NCI-H2081 (cell line): Measurements from ENCODE around the gene KAT6B.
"Not testable (repeated sequence)": the region's sequence is repeated elsewhere in the genome, so short reads cannot be mapped to it uniquely, and the experiment has no call there.

Source experiments
- DNase-seq, 2 experiments: peaks; one replicate each; lab custom pipeline; 2025; lab: John Stamatoyannopoulos, UW

The KAT6B gene

DNA sequence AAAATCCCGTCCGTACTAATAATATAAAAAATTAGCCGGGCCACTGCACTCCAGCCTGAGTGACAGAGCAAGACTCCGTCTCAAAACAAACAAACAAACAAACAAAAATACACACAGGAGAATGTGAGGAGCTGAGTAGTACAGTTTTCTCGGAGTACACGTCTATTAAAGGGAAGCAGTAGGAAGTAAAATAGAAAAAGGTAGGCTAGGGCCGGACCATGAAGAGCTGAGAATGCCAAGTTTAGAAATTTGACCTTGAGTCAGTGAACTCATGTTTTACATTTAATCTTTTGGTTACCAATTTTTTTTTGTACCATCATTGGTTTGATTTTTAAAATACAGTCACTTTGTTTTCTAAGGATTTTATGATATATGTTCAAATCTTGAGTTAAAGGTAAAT, 64.1 kb downstream of the KAT6B start:
- no peak for DNase-seq

DNA sequence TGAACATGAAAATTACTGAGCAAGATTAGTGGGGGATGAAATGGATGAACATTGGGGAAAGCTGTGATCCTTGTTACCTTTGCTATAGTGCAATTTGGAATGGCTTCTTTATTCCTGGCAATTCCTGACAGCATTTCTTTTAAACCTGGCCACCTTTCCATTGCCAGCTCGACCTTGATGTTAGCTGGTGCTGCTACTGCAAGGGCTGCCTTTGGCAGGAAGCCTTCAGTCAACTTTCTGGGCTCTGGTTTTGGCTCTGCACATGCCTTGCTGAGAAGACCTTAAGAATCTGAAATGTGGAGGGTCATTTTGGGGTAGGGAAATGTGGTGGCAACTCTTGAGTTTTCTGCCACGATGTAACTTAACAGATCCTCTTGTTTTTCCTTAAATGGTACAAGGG, 64.7 kb downstream of the KAT6B start:
- no peak for DNase-seq

DNA sequence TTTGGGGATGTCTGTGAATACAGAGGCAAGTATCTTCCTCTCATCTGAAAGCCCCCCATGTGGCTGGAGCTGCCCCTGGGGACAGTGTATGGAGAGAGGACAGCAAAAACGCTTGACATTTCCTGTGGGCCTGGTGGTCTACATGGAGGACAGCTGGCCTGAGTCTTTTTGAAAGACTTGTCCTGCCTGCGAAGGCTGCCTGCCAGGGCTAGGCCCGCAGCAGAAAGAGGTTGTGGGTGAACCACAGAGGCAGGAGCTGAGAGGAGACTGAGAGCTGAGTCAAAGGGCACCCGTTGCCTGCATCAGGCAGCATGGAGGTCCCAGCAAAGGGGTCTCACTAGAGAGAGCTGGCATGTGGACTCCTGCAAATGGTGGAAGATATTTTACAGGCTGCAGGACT, 66.4 kb downstream of the KAT6B start:
- DNase-seq: no peak

DNA sequence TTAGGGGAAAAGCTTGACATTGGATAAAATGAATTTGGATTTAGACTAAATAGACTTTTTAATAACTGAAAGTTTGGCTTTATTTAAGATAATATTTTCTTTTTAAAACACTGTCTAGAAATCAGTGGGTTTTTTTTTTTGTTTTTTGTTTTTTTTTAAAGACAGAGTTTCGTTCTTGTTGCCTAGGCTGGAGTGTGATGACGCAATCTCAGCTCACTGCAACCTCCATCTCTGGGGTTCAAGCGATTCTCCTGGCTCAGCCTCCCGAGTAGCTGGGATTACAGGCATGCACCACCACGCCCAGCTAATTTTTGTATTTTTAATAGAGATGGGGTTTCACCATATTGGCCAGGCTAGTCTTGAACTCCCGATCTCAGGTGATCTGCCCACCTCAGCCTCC, 66.9 kb downstream of the KAT6B start:
- not testable (repeated sequence) for DNase-seq

DNA sequence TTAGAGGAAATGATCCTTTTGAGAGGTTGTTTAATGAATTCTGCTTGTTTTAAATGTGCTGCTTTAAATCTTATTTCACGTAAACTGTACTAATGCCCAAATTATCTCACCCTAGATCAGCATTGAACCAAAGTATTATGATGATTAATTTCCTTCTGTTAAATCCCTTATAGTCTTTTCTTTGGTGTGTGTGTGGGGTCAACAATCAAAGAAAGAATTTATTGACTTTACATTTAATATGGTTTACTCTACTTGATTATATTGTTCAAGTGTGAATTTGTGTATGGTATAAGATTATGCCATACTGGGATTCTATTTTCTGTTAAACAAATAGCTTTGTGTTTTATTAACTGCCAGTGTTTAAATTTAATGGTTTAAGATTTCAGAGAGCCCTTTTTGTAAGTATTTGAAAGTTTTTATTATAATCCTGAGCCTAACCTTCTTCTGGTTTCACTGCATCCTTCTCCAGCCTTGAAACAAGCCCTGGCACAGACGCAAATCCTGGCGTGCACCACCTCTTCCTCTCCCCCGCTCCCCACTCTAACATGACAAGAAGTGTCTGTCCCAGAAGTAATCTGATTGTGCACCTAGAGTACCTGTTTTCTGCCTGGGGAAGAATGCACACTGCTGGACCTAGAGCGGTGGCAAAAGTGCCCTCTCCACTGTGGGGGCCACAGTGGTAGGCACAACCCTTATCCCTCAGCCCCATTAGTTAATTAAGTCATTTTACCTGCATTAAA, 70.6 kb downstream of the KAT6B start:
- DNase-seq: peak in 1 of 2 experiments; percentile 23

DNA sequence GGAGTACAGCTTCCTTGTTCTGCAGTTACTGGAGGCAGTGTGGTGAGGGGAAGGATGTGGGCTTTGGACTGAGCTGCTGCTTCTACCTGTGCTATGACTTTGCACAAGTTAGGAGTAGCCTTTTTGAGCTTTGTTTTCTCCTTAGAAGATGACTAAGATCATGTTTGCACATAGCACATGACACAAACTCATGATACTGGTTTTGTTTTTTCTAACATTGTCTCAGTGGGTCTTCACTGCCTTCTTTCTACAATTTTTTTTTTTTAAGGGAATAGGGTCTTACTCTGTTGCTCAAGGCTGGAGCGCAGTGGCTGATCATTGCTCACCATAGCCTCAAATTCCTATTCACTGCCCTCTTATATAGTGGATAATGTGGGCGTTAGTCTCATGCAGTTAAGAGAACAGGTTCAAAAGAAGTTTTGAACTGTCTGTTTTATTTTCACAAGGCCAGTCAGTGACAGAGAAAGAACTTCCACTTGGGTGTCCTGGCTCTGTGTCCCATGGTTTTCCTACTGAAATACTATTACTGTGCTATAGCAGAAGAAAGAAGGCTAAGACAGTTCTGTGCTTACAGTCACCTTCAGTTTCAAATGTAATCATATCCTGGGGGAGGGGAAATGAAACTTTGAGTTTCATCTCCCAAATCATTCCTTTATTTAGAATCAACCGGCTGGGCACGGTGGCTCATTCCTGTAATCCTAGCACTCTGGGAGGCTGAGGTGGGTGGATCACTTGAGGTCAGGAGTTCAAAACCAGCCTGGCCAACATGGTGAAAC, 72.0 kb downstream of the KAT6B start:
- no peak for DNase-seq

DNA sequence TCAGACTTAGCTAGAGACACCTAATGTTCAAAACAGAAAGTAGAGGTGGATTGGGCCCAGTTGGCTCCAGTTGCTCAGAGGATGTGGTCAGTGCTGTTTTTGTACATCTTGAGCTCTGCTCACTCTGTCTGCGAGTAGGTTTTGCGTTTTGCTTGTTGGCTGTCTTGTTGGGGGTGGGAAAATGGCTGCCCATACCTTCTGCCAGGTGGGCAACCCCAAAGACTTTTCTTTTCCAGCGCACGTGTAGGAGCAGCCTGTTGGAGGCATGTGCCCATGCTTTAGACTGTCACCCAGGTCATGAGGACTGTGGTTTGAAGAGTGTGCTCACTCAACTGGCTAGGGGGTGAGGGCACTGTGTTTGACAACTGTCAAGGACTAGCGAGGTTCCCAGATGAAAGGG, 73.9 kb downstream of the KAT6B start:
- DNase-seq: no peak

DNA sequence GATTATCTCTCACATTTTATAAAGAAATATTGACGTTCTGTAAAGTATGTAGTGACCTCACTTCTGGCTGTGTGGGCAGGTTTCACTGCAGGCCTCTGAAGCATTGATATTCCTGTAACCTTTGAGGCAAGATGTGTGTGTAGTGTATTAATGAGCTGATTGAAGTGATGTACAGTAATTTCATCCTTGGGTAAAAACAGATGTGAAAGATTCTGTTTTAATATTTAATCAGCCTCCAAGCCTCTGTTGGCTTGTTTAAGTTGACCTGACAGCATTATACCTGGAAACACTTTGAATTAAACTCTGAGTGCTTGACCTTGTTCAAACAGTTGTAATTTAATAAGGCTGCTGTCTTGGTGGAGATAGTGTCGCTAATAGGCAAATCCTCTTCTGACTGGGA, 74.9 kb downstream of the KAT6B start:
- no peak for DNase-seq

DNA sequence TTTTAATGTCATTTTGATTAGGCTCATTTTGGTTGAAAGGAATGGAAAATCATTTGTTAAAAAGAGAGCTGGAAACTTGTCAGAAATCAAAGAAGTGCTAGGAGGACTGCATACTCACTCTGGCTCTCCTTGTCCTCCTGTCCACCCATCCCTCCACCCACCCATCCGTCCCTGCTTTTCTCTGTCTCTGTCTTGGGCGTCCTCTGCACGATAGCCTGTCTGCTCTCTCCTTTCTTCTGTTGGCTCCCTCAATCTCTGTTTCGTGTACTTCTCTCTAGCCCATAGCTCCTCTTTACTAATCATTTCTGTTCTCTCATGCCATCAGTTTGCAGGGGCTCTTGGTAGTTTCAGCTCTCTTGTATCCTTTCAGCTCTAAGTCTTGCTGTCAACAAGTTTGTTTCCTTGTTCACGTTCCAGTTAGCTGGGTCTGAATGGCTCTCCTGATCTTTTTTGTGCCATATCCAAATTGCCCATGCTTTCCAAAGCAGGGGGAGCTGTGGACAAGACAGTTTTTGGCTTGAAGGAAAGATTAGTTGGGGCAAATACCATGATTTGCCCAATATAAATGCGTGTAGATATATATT, 75.6 kb downstream of the KAT6B start:
- no peak for DNase-seq

DNA sequence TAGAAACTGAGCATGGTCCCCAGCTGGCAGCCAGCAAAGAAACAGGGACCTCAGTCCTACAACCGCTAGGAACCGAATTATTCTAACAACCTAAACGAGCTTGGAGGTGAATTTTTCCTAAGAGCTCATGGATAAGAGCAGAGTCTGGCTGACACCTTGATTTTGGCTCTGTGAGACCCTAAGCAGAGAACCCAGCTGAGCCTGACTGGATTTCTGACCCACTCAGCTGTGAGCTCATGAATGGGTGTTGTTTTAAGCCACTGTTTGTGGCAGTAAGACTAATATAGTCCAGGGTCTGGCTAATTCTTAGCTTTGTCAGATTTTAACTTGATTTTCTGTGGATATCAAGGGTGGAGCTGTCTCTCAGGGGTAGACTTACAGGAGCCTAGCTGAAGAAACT, 77.1 kb downstream of the KAT6B start:
- DNase-seq: no peak

DNA sequence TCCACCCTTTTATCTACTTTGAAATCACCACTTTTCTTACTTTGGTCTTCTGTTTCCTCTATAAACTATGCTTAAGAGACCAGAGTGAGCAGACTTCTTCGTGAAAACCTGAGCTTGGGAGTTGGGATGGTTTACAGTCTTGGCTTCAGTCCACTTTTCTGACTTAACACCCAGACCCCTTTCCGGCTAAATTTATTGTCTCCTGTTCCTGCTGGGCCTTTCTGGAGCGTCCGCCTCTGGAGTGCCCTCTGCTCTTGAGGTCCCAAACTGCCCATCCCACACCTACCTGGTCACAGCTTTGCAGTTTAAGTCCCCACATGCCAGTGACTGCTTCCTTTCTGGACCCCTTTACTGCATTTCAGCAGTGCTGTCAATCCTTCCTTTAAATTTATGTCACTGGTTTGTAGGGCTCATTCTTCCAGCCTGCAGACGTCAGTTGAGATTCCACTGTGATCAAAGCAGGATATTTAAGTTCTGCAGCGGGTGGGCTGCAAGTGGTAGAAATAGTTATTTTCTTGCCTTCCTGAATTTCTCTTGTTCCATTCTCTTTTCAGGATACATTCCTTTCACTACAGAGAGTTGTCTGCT, 80.3 kb downstream of the KAT6B start:
- no peak for DNase-seq

DNA sequence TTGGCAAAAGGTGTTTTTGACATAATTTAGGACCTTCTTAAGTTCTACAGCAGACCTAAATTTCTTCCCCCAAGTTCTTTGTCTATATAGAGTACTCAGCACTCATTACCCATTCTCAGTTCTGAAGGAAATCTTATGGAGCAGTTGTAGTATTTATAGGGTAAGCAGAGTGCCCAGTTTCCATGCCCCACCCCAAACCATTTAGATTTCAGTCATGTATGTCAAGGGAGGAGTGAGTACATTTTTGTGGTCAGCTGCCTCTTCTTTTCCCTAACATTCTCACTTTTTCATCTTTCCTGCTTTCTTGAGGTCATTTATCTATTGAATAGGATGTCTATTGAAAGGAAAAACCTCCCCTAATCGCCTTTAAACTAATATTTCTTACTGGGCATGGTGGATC, 83.3 kb downstream of the KAT6B start:
- DNase-seq: no peak

DNA sequence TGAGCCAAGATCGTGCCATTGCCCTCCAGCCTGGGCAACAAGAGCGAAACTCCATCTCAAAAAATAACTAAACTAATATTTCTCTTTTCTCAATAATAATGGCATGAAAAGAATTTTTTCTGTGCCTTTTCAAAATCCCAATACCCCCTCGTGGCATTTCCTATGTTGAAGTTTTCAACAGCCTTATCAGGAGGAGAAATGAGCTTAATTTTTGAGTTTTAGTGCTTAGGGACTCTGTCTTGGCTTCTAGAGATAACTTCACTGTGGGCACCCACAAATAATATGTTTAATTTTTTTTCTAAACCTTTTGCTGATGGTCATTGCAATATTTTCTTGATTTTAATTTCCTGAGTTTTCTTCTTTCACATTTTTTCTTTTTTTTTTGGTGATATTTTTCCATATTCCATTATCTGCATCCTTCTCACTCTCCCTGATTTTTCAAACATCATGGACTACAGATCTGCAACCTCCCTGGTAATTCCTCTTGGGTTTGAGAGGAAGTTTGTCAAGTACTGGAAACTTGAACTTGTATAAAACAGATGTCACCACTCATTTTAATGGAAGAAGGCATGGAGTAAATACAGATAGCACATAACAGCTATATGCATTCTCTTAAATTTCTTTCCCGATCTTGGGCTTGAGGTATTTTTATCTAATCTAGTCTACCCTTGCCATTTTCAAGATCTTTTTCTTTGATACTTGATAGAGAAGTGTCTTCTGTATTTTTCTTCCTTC, 84.0 kb downstream of the KAT6B start:
- DNase-seq: no peak

DNA sequence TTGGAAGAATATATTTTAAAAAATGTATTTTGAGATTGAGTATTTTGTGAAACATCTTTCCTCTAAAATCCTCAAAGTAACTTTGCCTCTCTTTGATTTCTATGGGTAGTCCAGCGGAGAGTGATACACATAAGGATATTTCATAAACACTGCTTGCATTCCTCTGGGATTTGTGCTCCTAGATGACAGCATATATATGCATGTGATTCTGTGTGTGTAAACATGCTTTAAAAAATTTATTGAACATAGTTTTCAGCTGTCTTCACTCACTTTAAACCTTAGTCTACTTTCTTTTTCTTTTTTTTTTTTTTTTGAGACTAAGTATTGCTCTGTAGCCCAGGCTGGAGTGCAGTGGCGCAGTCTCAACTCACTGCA, 84.6 kb downstream of the KAT6B start:
- no peak for DNase-seq

DNA sequence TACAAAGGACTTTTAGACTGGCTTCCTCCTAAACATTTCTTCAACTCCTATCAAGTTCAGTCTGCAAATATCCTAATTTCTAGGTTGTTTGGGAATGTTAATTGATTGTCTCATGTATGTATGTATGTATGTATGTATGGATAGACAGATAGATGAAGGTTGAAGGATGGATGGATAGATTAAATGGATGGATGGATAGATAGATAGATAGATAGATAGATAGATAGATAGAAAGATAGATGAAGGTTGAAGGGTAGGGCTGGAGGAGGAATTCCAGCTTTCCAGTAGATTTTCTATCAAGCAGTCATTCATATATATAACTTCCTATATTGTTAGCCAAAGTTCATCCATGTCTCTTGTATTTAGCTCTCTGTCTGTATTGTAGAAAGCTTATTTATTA, 85.8 kb downstream of the KAT6B start:
- DNase-seq: no peak

DNA sequence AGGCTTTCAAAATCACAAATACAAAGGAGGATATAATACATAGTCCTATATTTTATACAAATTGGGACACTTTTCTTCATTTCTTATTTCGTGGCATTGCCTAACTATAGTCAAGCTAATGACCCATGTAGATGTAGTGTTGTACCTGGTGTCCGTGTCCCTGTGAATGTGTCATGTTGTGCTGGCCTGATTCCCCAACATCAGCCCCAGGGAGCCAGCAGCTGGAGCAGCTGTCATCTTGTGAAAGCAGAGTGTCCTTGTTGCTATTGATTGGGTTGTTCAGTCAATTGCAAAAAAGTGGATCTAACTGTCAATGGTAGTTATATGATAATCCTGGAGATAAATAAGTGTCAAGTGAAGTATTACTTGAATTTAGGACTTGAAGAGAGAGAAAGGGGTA, 86.3 kb downstream of the KAT6B start:
- no peak for DNase-seq

DNA sequence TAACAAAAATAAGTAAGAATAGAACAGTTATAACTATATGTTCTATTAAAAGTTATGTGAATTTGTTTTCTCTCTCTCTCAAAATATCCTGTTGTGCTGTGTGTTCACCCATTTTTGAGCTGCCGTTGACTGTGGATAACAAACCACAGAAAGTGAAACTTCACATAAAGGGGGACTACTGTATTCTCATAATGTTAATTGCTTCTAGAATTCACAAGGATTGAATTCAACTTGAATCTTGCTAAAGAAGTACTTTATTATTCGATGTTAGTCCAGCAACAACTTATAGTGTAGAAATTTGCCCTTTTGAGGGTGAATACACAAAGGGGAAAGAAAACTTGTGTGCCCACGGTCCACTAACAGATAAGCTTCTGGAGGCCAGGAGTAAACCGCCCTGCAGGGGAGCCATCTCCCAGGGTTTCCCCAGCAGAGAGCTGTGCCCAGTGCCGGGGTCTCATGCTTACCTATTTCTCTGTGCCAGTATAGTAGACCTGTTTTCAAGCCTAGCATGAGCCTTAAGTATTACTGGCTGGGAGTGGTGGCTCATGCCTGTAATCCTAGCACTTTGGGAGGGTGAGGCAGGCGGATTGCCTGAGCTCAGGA, 87.1 kb downstream of the KAT6B start:
- DNase-seq: no peak

DNA sequence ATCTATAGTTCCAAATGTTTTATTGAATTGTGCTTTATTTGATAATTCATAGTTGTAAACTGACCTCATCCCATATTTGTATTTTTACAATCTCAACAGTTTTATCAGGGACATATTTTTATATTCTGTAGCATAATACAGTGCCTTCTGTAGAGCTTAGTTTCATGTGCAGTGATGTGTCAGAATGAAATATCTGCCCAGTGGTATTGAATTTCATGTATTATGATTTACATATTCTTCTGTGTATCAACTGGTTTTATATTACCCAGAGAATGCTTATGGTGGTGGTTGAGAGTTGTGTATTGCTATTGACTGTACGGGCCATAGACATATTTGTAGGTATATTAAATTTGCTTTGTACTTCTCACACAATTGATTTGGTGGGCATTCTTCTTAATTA, 89.9 kb downstream of the KAT6B start:
- no peak for DNase-seq

DNA sequence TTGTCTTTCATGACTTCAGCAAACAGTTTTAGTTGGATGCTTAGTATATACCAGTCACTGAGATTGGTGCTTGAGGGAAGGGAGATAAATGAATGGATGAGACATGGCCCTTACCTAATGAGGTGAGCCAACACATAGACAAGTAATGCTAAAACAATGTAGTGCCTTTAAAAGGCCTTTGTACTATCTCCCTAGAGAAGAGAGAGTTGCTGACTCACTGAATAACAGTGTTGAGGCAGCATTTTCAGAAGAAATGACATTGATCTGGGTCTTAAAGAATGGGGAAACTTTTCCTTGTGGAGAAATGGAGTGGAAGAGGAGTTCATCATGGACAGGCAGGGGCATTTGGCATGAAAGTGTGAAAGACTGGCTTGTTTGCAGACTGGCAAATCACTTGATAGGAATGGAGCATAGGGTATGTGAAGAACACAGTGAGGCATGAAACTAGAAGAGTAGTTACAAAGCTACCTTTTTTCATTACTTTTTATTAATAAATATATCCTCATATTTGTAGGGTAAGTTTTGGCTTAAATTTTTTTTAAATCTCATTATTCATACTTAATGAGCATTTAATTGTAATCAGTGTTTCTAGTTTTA, 91.2 kb downstream of the KAT6B start:
- no peak for DNase-seq

DNA sequence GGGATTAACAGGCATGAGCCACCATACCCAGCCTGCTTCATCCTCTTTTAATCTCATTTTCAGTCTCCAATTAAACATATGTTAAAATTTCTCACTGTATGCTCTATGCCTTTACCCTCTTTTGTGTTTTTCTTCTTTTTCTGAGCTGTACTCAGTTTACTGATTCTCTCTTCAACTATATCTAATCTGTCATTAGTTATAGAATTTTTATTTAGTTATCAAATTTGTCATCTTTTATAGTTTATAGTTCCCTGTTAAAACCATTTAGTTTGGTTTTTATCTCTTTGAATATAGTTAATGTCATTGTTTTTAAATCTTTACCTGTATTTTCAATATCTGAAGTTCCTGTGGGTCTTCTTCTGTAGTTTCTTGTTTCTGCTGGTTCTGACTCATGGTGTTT, 93.3 kb downstream of the KAT6B start:
- no peak for DNase-seq

DNA sequence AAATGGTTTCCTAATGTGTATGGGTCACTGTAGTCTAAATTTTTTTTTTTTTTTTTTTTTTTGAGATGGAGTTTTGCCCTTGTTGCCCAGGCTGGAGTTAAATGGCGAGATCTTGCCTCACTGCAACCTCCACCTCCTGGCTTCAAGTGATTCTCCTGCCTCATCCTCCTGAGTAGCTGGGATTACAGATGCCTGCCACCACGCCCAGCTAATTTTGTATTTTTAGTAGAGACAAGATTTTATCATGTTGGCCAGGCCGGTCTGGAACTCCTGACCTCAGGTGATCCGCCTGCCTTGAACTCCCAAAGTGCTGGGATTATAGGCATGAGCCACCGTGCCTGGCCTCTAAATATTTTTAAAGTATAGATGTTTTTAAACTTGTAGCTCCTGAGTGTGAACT, 94.7 kb downstream of the KAT6B start:
- not testable (repeated sequence) for DNase-seq

DNA sequence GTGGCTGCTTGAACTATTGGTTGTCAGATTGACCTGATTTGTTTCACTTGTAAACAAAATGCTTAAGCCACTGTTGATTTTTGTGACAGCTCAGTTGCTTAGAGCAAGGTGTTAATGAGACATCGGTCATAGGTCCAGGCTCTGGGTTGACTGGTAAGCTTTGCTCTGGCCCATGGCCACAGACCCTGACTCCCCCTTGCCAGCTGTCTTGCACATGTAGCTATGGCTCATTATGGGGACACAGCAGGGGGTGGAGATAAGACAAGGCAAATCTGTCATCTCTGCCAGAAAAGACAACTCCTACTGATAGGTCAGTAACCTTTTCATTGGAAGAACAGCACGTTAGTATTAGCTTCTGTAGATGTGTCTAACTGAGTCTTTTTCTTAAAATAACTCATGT, 95.3 kb downstream of the KAT6B start:
- DNase-seq: no peak
